Activated CD4-positive, alpha-beta T cell treated with anti-CD3 and anti-CD28 coated beads, Interleukin-2, amount 50 U/mL, for 48 hours (primary cell): ENCODE results near the gene ZKSCAN5.
"Not testable (repeated sequence)": the region's sequence is repeated elsewhere in the genome, so short reads cannot be mapped to it uniquely, and the experiment has no call there.

Experiments
- DNase-seq, 2 experiments: peaks; one replicate each; pipeline ENCODE4 v3.0.0-alpha.2; 2020

The ZKSCAN5 gene

DNA sequence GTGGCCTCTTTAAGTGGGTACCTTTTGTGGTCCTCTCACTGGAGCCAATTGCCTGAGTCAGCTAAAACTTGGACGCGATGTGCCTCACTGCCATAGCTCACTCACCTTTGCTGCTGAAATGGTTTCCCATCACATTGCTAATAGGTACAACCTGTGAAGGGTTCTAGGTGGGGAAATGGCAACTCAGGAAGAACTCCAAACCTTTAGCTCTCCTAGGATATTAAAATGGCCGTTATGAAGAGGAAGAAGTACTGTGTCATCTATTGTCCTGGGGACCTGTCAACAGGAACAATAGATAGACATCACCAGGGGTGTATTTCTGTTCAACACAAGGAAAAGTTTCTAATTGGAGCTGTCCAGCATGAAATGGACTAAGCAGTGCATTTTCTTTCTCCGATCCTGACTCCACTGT is 52.7 kb downstream of the ZKSCAN5 start:
- DNase-seq: no peak

GRCh38 chr7:99557940-99558305 is 53.5 kb downstream of the ZKSCAN5 start:
- DNase-seq: no peak

DNA sequence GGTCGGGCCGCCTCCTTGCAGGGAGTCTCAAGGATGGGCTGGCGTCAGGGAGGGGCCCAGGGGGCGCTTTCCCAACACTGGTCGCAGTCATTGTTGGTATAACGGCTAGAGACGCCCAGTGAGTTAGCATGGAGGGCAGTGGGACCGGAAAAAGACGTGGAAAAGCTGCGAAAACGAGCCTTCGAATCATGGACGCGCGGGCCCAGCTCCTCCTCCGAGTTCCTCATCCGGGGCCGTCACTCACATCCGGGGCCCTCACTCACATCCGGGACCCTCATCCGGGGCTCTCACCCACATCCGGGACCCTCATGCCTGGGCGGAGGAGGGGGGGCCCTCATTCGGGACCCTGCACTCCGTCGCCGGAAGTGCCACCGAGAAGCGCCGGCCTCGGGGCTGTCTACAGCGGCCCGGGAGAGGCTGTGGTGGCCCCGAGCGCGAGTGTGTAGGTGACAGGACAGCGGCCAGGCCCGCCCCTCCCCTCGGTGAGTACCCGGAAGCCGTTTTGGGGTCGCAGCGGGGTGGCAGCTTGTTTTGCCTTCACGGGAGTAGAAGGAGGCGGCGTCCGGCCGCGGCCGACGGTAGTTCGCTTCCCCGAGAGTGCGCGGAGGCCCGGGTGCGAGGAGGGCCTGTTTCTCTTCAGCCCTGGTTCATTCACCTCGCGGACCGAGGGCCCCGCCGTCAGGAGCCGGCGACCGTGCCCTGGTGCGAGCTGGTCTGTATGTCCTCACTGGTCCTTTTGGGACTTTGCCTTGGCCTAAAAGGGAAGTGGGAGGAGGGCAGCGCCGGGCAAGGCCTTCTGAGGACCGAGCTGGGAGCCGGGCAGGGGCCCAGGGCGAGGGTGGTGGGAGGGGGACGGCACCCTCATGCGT is 54.1 kb downstream of the ZKSCAN5 start, which contains the start of gene ZNF655:
Gene ZNF655 (plus strand): TSS at position 337 of the 869 bp plus-strand sequence. CDS start 1,918 bp downstream, outside the sequence.
- peak; percentile 85 to 86 for DNase-seq

- no peak for DNase-seq
These were observed 54.9 kb downstream of the ZKSCAN5 start for GRCh38 chr7:99559175-99559915.

- no peak for DNase-seq
These were observed 56.6 kb downstream of the ZKSCAN5 start for GRCh38 chr7:99560834-99561736.

- no peak for DNase-seq
These were observed 57.2 kb downstream of the ZKSCAN5 start for GRCh38 chr7:99561737-99562051.

GRCh38 chr7:99562114-99562784 is 57.8 kb downstream of the ZKSCAN5 start:
- no peak for DNase-seq

GRCh38 chr7:99562832-99563231 is 58.4 kb downstream of the ZKSCAN5 start:
- DNase-seq: peak; percentile 33 to 54

DNA sequence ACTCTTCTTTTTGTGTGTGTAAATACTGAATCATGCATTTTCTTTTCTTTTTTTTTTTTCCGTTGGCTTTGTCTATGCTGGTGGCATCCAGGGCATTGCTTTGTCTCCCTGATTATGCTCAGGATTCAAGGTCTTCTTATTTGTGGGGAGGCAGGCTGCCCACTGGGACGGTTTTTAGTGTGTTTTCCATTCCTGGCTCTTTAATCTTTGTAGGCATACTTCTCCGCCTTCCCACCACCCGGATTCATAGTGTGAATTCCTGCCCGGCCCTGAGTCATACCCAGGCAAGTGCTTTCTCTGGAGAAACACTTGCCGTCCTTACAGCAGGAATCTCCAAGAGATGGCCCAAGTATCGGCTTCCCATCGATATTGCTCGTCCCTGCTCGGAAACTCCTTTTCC is 59.2 kb downstream of the ZKSCAN5 start:
- no peak for DNase-seq

GRCh38 chr7:99568770-99569169 is 64.3 kb downstream of the ZKSCAN5 start:
- DNase-seq: not testable (repeated sequence)

GRCh38 chr7:99571768-99572167 is 67.3 kb downstream of the ZKSCAN5 start:
- no peak for DNase-seq

DNA sequence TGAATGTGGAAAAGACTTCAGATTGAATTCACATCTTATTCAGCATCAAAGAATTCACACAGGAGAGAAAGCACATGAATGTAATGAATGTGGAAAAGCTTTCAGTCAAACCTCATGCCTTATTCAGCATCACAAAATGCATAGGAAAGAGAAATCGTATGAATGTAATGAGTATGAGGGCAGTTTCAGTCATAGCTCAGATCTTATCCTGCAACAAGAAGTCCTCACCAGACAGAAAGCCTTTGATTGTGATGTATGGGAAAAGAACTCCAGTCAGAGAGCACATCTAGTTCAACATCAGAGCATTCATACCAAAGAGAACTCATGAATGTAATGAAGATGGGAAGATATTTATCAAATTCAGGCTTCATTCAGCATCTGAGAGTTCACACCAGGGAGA is 68.8 kb downstream of the ZKSCAN5 start:
- no peak for DNase-seq

DNA sequence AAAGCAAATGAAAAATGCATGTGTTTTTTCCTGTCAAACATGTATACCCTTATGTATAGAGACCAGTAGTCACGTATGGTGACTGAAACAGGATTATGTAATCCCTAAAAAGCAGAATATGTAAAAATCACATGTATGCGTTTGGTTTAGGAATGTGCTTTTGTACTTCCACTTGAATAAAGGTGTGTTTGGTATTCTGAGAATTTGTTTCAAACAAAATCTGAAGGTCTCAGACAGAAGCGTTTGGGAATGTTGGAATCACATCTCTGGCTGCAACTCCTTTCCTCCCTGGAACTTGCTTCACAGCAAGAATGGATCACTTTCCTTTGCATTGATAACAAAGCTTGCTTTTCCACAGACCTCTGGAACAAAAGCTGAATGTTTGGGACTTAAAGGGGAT is 71.8 kb downstream of the ZKSCAN5 start:
- no peak for DNase-seq

- no peak for DNase-seq
These were observed 75.0 kb downstream of the ZKSCAN5 start for GRCh38 chr7:99579281-99579955.

GRCh38 chr7:99579956-99580777 is 75.7 kb downstream of the ZKSCAN5 start:
- peak; percentile 52 to 58 for DNase-seq

DNA sequence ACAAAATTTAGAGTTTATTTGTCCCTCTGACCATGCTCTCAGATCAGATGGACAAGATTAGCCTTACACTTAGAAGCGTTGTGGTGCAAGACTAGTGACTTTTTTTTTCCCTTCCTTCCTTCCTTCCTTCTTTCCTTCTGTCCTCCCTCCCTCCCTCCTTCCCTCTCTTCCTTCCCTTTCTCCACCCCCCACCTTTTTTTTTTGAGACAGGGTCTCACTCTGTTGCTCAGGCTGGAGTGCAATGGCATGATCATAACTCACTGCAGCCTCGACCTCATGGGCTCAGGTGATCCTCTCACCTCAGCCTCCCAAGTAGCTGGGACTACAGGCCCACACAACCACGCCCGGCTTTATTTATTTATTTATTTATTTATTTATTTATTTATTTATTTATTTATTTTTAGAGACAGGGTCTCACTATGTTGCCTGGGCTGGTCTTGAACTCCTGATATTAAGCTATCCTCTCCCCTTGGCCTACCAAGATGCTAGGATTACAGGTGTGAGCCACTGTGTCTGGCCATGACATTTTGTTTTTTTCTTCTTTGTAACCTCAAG is 76.4 kb downstream of the ZKSCAN5 start:
- DNase-seq: not testable (repeated sequence)
